Hepatocyte (in vitro differentiated cells): ENCODE data around the gene CASP7. TPM values are rescaled to one million over a fixed set of nuclear protein-coding genes. Genes with fewer than 3 reads are reported as not detected.

Experiments
- DNase-seq: peaks from one replicate; pipeline ENCODE4 v3.0.0-alpha.2; 2016; ENCODE audit warnings: low spot score
- H2AFZ ChIP-seq: fragments of 200-600 bp; sonication (generic); 2 replicates; pipeline ENCODE4 v1.6.0; 2016; ENCODE audit warnings: antibody characterized with exemption, mild to moderate bottlenecking
- H3K27ac ChIP-seq: fragments of 200-600 bp; sonication (generic); 2 replicates; pipeline ENCODE4 v1.5.1; 2016; ENCODE audit warnings: mild to moderate bottlenecking
- H3K27me3 ChIP-seq: fragments of 200-600 bp; sonication (generic); 2 replicates; pipeline ENCODE4 v1.6.1; 2016
- H3K36me3 ChIP-seq: fragments of 200-600 bp; sonication (generic); replicated peaks from 2 replicates; pipeline ENCODE4 v1.5.1; 2016; ENCODE audit warnings: low read depth; ENCODE audit not compliant: insufficient read depth
- H3K4me1 ChIP-seq: fragments of 200-600 bp; sonication (generic); 2 replicates; pipeline ENCODE4 v1.5.1; 2016; ENCODE audit warnings: mild to moderate bottlenecking, moderate library complexity; ENCODE audit not compliant: insufficient read depth
- H3K4me2 ChIP-seq: fragments of 200-600 bp; sonication (generic); 2 replicates; pipeline ENCODE4 v1.6.0; 2016
- H3K4me3 ChIP-seq: fragments of 200-600 bp; sonication (generic); 2 replicates; pipeline ENCODE4 v1.5.1; 2016; ENCODE audit warnings: mild to moderate bottlenecking
- H3K79me2 ChIP-seq: fragments of 200-600 bp; sonication (generic); 2 replicates; pipeline ENCODE4 v1.6.0; 2017; ENCODE audit warnings: mild to moderate bottlenecking
- H3K9me2 ChIP-seq: fragments of 200-600 bp; sonication (generic); replicated peaks from 2 replicates; pipeline ENCODE4 v1.6.0; 2017; ENCODE audit warnings: mild to moderate bottlenecking; ENCODE audit not compliant: insufficient read depth
- H3K9me3 ChIP-seq: fragments of 200-600 bp; sonication (generic); 2 replicates; pipeline ENCODE4 v1.5.1; 2016; ENCODE audit warnings: low read depth, mild to moderate bottlenecking
- H4K20me1 ChIP-seq: fragments of 200-600 bp; sonication (generic); 2 replicates; pipeline ENCODE4 v1.6.0; 2016; ENCODE audit warnings: mild to moderate bottlenecking; ENCODE audit not compliant: insufficient read depth, poor library complexity, severe bottlenecking
- CTCF ChIP-seq: fragments of 200-600 bp; sonication (generic); IDR thresholded peaks from 2 replicates; pipeline ENCODE4 v1.5.1; 2016; ENCODE audit warnings: antibody characterized with exemption, mild to moderate bottlenecking; ENCODE audit not compliant: poor library complexity
- EZH2 ChIP-seq: fragments of 200-600 bp; sonication (generic); IDR thresholded peaks from 2 replicates; pipeline ENCODE4 v1.6.1; 2016; ENCODE audit warnings: antibody characterized with exemption, mild to moderate bottlenecking, borderline replicate concordance
- EZH2phosphoT487 ChIP-seq: fragments of 200-600 bp; sonication (generic); IDR thresholded peaks from one replicate; pipeline ENCODE4 v1.6.1; 2018; ENCODE audit warnings: antibody characterized with exemption, mild to moderate bottlenecking, low read depth, moderate library complexity; ENCODE audit not compliant: unreplicated experiment, severe bottlenecking
- WGBS: methylation state at CpG from one replicate; pipeline ENCODE4 v1.1.6; 2016; ENCODE audit warnings: low lambda C conversion rate; ENCODE audit errors: missing lambda C conversion rate; 5-methylcytosine and 5-hydroxymethylcytosine counted together
- polyA plus RNA-seq: library from polyadenylated mRNA; unstranded; fragments of >200 nt; fragmentation: Nextera tagmentation; extraction: Ambion mirVana; gene quantifications from 2 replicates; pipeline ENCODE4 v1.2.1, GENCODE V29; 2016
- total RNA-seq: library from RNA; depleted of rRNA; stranded (reverse); fragments of >200 nt; gene quantifications from 2 replicates; pipeline ENCODE4 v1.2.3, GENCODE V29; 2014

Gene CASP7
- total and polyA plus RNA-seq, 2 experiments from 2014 or later: 19.8 to 35.0 TPM

- no peak for TF ChIP-seq EZH2phosphoT487
- TF ChIP-seq EZH2: no peak
- no peak for TF ChIP-seq CTCF
- no peaks in the 10 kb centered on the region for H3K9me3 ChIP-seq
- H3K9me2 ChIP-seq: no peaks in the 10 kb centered on the region
- H2AFZ ChIP-seq: no peak overlapping the region
- no peak for DNase-seq
- no peaks in the 10 kb centered on the region for H3K36me3 ChIP-seq
- no peaks in the 10 kb centered on the region for H3K79me2 ChIP-seq
- H4K20me1 ChIP-seq: no peaks in the 10 kb centered on the region
- no peaks in the 10 kb centered on the region for H3K4me1 ChIP-seq
- no peak overlapping the region for H3K27ac ChIP-seq
- H3K27me3 ChIP-seq: no peaks in the 10 kb centered on the region
- no peak overlapping the region for H3K4me3 ChIP-seq
- WGBS: 97% methylated on average over 21 of the region's 21 CpGs
- no peak overlapping the region for H3K4me2 ChIP-seq
Measured at GRCh38 chr10:113718969-113719822, 39.5 kb downstream of the CASP7 start.

- 62% methylated on average over 8 of the region's 8 CpGs for WGBS
- Histone ChIP-seq H3K27me3 (no peaks in the 10 kb centered on the region), H3K27ac (peak overlapping the region; percentile 62), H3K9me3 (no peaks in the 10 kb centered on the region), H3K36me3 (no peaks in the 10 kb centered on the region), H3K79me2 (no peaks in the 10 kb centered on the region), H2AFZ (no peak overlapping the region), H4K20me1 (no peaks in the 10 kb centered on the region), H3K4me2 (no peak overlapping the region), H3K4me1 (no peaks in the 10 kb centered on the region), H3K9me2 (no peaks in the 10 kb centered on the region), H3K4me3 (no peak overlapping the region)
- no peak for DNase-seq
- TF ChIP-seq EZH2phosphoT487: no peak
- no peak for TF ChIP-seq CTCF
- TF ChIP-seq EZH2: no peak
Measured at GRCh38 chr10:113720386-113720785, 40.7 kb downstream of the CASP7 start.

- Histone ChIP-seq H3K27ac (no peak overlapping the region), H3K79me2 (no peaks in the 10 kb centered on the region), H3K4me1 (peaks cover 9% of the 10 kb centered on the region), H3K36me3 (no peaks in the 10 kb centered on the region), H3K4me3 (no peak overlapping the region), H2AFZ (no peak overlapping the region), H3K9me3 (no peaks in the 10 kb centered on the region), H4K20me1 (no peaks in the 10 kb centered on the region), H3K9me2 (no peaks in the 10 kb centered on the region), H3K27me3 (no peaks in the 10 kb centered on the region), H3K4me2 (no peak overlapping the region)
- no peak for TF ChIP-seq EZH2
- no peak for TF ChIP-seq EZH2phosphoT487
- TF ChIP-seq CTCF: no peak
- no peak for DNase-seq
- 86% methylated on average over 9 of the region's 9 CpGs for WGBS
Measured at GRCh38 chr10:113732160-113732881, 52.6 kb downstream of the CASP7 start.
